GM12878 (cell line): ENCODE results near the gene PRKCE. TPM values are rescaled to one million over a fixed set of nuclear protein-coding genes. Genes with fewer than 3 reads are reported as not detected.

Experiments
- ATAC-seq: fragments of 200-7000 bp; cut with Tn5 transposase; 3 replicates; pipeline ENCODE4 v1.9.1; 2020; ENCODE audit warnings: mild to moderate bottlenecking, moderate library complexity
- BruUV-seq: library from RNA; stranded (reverse); fragments of 400-500 nt; replicated peaks from 2 replicates; lab custom pipeline; 2021; lab: Mats Ljungman, UMichigan
- CTCF ChIA-PET: fragments of 300-600 bp; sonication (Branson Sonifier 250); formaldehyde crosslinking; extraction: SDS; loops from one replicate; lab custom pipeline; 2021; ENCODE audit warnings: inconsistent platforms; lab: Yijun Ruan, JAX
- POLR2A ChIA-PET: fragments of 350-600 bp; formaldehyde crosslinking; extraction: SDS; loops from one replicate; lab custom pipeline; 2021; ENCODE audit warnings: inconsistent platforms; lab: Charles Lee
- RAD21 ChIA-PET: fragments of 300-600 bp; sonication (Branson Sonifier 250); formaldehyde crosslinking; loops from one replicate; lab custom pipeline; 2023; ENCODE audit warnings: antibody characterized with exemption; ENCODE audit not compliant: unreplicated experiment; lab: Charles Lee
- SMC1A ChIA-PET: fragments of 300-600 bp; sonication (Branson Sonifier 250); formaldehyde crosslinking; loops from one replicate; lab custom pipeline; 2023; ENCODE audit not compliant: unreplicated experiment, uncharacterized antibody; lab: Charles Lee
- DNase-seq: peaks from one replicate; pipeline ENCODE4 v3.0.0-alpha.2; 2011; ENCODE audit warnings: low read depth, low spot score
- FAIRE-seq: peaks from 3 replicates; lab custom pipeline; 2011; peaks lifted over from hg19 to GRCh38; lab: Jason Lieb, UNC
- H2AFZ ChIP-seq: 2 replicates; pipeline ENCODE4 v1.6.0; 2011; ENCODE audit warnings: low read depth, low read length, control low read depth; ENCODE audit not compliant: control insufficient read depth
- H3K27ac ChIP-seq: 2 replicates; pipeline ENCODE4 v1.5.1; 2011; ENCODE audit warnings: control low read depth; ENCODE audit not compliant: control insufficient read depth, insufficient read depth
- H3K27me3 ChIP-seq, 2 experiments: replicated peaks in 1 of 2; 2 replicates each; pipeline versions ENCODE4 v1.6.0 to v1.6.1; 2011; ENCODE audit warnings: low read length in 1 of 2; ENCODE audit not compliant: control insufficient read depth in 2 of 2, insufficient read depth in 2 of 2
- H3K36me3 ChIP-seq, 2 experiments: 2 replicates each; pipeline ENCODE4 v1.5.1; 2011; ENCODE audit warnings: low read length in 1 of 2; ENCODE audit not compliant: control insufficient read depth in 2 of 2, insufficient read depth in 2 of 2
- H3K4me1 ChIP-seq: 2 replicates; pipeline ENCODE4 v1.6.1; 2011; ENCODE audit warnings: mild to moderate bottlenecking, low read length, moderate library complexity, mixed read lengths; ENCODE audit not compliant: control insufficient read depth, insufficient read depth
- H3K4me2 ChIP-seq: 2 replicates; pipeline ENCODE4 v1.6.0; 2011; ENCODE audit warnings: control low read depth; ENCODE audit not compliant: control insufficient read depth, insufficient read depth
- H3K4me3 ChIP-seq: fragments of 200-600 bp; sonication (generic); 2 replicates; pipeline ENCODE4 v1.5.1; 2016
- H3K79me2 ChIP-seq: 2 replicates; pipeline ENCODE4 v1.6.0; 2011; ENCODE audit warnings: low read length; ENCODE audit not compliant: control insufficient read depth, insufficient read depth
- H3K9ac ChIP-seq: 2 replicates; pipeline ENCODE4 v1.8.0; 2011; ENCODE audit warnings: low read length, control low read depth, mixed read lengths; ENCODE audit not compliant: control insufficient read depth, insufficient read depth
- H3K9me3 ChIP-seq: replicated peaks from 3 replicates; pipeline ENCODE4 v1.5.1; 2011; ENCODE audit warnings: mild to moderate bottlenecking, low read length; ENCODE audit not compliant: control insufficient read depth, insufficient read depth
- H4K20me1 ChIP-seq: 2 replicates; pipeline ENCODE4 v1.6.0; 2011; ENCODE audit not compliant: control insufficient read depth, insufficient read depth
- CBX5 ChIP-seq: sonication (generic); IDR thresholded peaks from 2 replicates; pipeline ENCODE4 v1.6.1; 2016; ENCODE audit warnings: low read depth, moderate library complexity, mild to moderate bottlenecking, inconsistent platforms
- CUX1 ChIP-seq: IDR thresholded peaks from 2 replicates; pipeline ENCODE4 v1.6.1; 2012; ENCODE audit warnings: improper control_type of control experiment, low read depth, low read length; ENCODE audit not compliant: insufficient replicate concordance
- RFX5 ChIP-seq: IDR thresholded peaks from 2 replicates; pipeline ENCODE4 v1.6.1; 2011; ENCODE audit warnings: low read depth, low read length, improper control_type of control experiment
- SIX5 ChIP-seq: IDR thresholded peaks from 2 replicates; pipeline ENCODE4 v1.6.1; 2011; ENCODE audit warnings: mild to moderate bottlenecking, low read depth, low read length, moderate library complexity; ENCODE audit not compliant: severe bottlenecking
- STAT3 ChIP-seq: IDR thresholded peaks from 2 replicates; pipeline ENCODE4 v1.6.1; 2011; ENCODE audit warnings: low read depth, low read length, improper control_type of control experiment
- TAF1 ChIP-seq: IDR thresholded peaks from 2 replicates; pipeline ENCODE4 v1.6.1; 2011; ENCODE audit warnings: mild to moderate bottlenecking, low read depth, low read length, borderline replicate concordance
- WGBS: methylation state at CpG from one replicate; pipeline ENCODE4 v1.1.6; 2016; ENCODE audit warnings: low lambda C conversion rate; ENCODE audit not compliant: insufficient replicate concordance, insufficient coverage; ENCODE audit errors: missing lambda C conversion rate; 5-methylcytosine and 5-hydroxymethylcytosine counted together
- in situ Hi-C: fragments of 300-500 bp; cut with MboI; formaldehyde crosslinking; loops from 9 replicates; pipeline ENCODE4 v1.14.3; 2018; ENCODE audit warnings: mixed read lengths
- intact Hi-C: fragments of 100-400 bp; cut with micrococcal nuclease; formaldehyde crosslinking; loops from one replicate; pipeline ENCODE4 v1.14.2; 2022; ENCODE audit not compliant: unreplicated experiment
- polyA plus RNA-seq, 11 experiments: library from polyadenylated mRNA; depleted of rRNA in 4 of 11; unstranded in 6 of 11; stranded (reverse) in 5 of 11; fragments of >200 nt; fragmentation: Nextera tagmentation in 4 of 11; fragmentation: Illumina TruSeq in 1 of 11; extraction: Ambion mirVana in 4 of 11; extraction: Trizol in 1 of 11; gene quantifications; 1 replicate in 1 of 11; 2 replicates in 10 of 11; pipeline versions ENCODE4 v1.2.1 to v1.2.3, GENCODE V29; 2011 to 2016; ENCODE audit warnings: inconsistent platforms in 2 of 11, missing spikeins in 2 of 11, low read depth in 1 of 11
- total RNA-seq, 4 experiments: library from RNA; depleted of rRNA in 3 of 4; stranded (reverse); fragments of >200 nt in 3 of 4; fragmentation: Illumina TruSeq in 1 of 4; extraction: Trizol in 1 of 4; gene quantifications; 2 replicates each; pipeline versions ENCODE4 v1.2.1 to v1.2.3, GENCODE V29; 2013 to 2021
- TF ChIP-seq, protein P1 (sequence below): IDR thresholded peaks from 2 replicates; pipeline ENCODE4 v1.6.1; 2012; ENCODE audit warnings: low read depth, low read length, improper control_type of control experiment

PRKCE gene
- total and polyA plus RNA-seq, 10 of the 15 experiments (the other 5 are each of a cell fraction or from before 2014, with no cell fraction given), result 2.6 to 28.2 (median 11.3) TPM

- ATAC-seq (no peak), FAIRE-seq (no peak), DNase-seq (no peak)
- Histone ChIP-seq H3K4me1 (peaks cover 9% of the 10 kb centered on the region), H2AFZ (no peak overlapping the region), H3K27ac (no peak overlapping the region), H3K36me3 (peaks cover 0 to 4% of the 10 kb centered on the region in 2 experiments; a peak in 1 of 4 replicates), H3K4me2 (no peak overlapping the region), H3K4me3 (no peak overlapping the region), H3K27me3 (no peaks in the 10 kb centered on the region), H3K79me2 (no peaks in the 10 kb centered on the region; the same call in 1 of the 2 replicates), H4K20me1 (no peaks in the 10 kb centered on the region), H3K9me3 (peaks cover 2% of the 10 kb centered on the region; the same call in 1 of the 3 replicates), H3K9ac (no peak overlapping the region)
- SMC1A ChIA-PET, result interaction anchor here (1.4 kb wide), 1 partner anchor 11 kb away, joined by 4 read pairs; no protein-coding TSS in a partner anchor
- TF ChIP-seq TAF1, result no peak
- POLR2A ChIA-PET, result interaction anchor here (0.6 to 1.5 kb wide), 2 partner anchors 19 to 21 kb away, joined by 3 to 4 read pairs; no protein-coding TSS in a partner anchor
- WGBS, result 66% methylated on average over 4 of the region's 4 CpGs
- CTCF ChIA-PET, result interaction anchor here (0.9 to 1.6 kb wide), 3 partner anchors 41 to 91 kb away, joined by 3 to 4 read pairs (median 3); no protein-coding TSS in a partner anchor
- no TSS peak for BruUV-seq
- in situ Hi-C loops (loop anchor here (25.0 kb wide), 1 partner anchor 938 kb away; no protein-coding TSS in a partner anchor), intact Hi-C loops (no loop called here)
- RAD21 ChIA-PET, result interaction anchor here (1.3 kb wide), 1 partner anchor 10 kb away, joined by 5 read pairs; no protein-coding TSS in a partner anchor
Observed at GRCh38 chr2:45925026-45925425, 273.6 kb downstream of the PRKCE start.

GRCh38 chr2:45925636-45926366 lies 274.3 kb downstream of the PRKCE start:
- ChIA-PET SMC1A (interaction anchor here (0.9 to 1.4 kb wide), 4 partner anchors 10 to 276 kb away, joined by 3 to 5 read pairs (median 4); no protein-coding TSS in a partner anchor), CTCF (interaction anchor here (0.9 to 1.6 kb wide), 4 partner anchors 10 to 92 kb away, joined by 3 to 4 read pairs (median 3); no protein-coding TSS in a partner anchor), POLR2A (interaction anchor here (0.6 to 1.5 kb wide), 3 partner anchors 12 to 21 kb away, joined by 3 to 4 read pairs (median 3); no protein-coding TSS in a partner anchor), RAD21 (interaction anchor here (1.3 kb wide), 1 partner anchor 9 kb away, joined by 5 read pairs; no protein-coding TSS in a partner anchor)
- 63% methylated on average over 8 of the region's 8 CpGs for WGBS
- Histone ChIP-seq H3K9ac (no peak overlapping the region), H3K4me2 (no peak overlapping the region), H3K9me3 (peaks cover 2% of the 10 kb centered on the region; the same call in 1 of the 3 replicates), H3K27me3 (no peaks in the 10 kb centered on the region), H4K20me1 (no peaks in the 10 kb centered on the region), H3K4me1 (peaks cover 12% of the 10 kb centered on the region), H3K36me3 (peaks cover 0 to 4% of the 10 kb centered on the region in 2 experiments; a peak in 1 of 4 replicates), H2AFZ (no peak overlapping the region), H3K27ac (no peak overlapping the region), H3K4me3 (no peak overlapping the region), H3K79me2 (peaks cover 2% of the 10 kb centered on the region; the same call in 1 of the 2 replicates)
- in situ Hi-C loops (loop anchor here (25.0 kb wide), 1 partner anchor 938 kb away; no protein-coding TSS in a partner anchor), intact Hi-C loops (no loop called here)
- DNase-seq (no peak), ATAC-seq (no peak), FAIRE-seq (no peak)
- BruUV-seq, result no TSS peak
- TF ChIP-seq STAT3, result no peak
- TF ChIP-seq, protein P1, sequence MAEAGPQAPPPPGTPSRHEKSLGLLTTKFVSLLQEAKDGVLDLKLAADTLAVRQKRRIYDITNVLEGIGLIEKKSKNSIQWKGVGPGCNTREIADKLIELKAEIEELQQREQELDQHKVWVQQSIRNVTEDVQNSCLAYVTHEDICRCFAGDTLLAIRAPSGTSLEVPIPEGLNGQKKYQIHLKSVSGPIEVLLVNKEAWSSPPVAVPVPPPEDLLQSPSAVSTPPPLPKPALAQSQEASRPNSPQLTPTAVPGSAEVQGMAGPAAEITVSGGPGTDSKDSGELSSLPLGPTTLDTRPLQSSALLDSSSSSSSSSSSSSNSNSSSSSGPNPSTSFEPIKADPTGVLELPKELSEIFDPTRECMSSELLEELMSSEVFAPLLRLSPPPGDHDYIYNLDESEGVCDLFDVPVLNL, result no peak
- TF ChIP-seq CBX5, result no peak
- no peak for TF ChIP-seq RFX5
- TF ChIP-seq SIX5, result no peak
- TF ChIP-seq CUX1, result no peak
